Measurements from ENCODE around the gene CHD9NB.
A peak's percentile ranks its signal among the peaks of the same experiment; 100 is the strongest.

Gene CHD9NB
- 0 reads per million in 2 experiments for total RNA-seq

GRCh38 chr16:53052519-53053501 lies at the start of gene CHD9NB:
Gene CHD9NB (minus strand): TSS chr16:53052897. CDS start chr16:53044158, 8,739 bp downstream.
- DNase-seq (ENCODE audit: low read depth), result no peak

DNA sequence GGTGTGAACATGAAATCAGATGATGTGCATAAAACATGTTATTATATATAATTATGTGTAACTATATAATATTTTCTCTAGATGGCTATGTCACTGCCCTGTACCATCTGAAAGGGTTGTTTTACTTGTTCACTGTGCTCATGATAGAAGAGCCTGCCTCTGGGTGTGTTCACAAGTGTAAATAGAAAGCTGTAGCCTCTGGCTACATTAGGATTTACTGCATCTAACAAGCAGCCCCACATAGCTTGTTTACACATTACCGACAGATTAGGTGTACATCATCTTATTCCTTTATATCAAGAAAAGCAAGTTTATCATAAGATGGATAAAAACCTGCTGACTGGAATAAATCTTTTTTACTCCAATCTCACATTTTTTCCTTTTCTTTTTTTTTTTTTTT lies 48.2 kb upstream of the CHD9NB start:
- DNase-seq (ENCODE audit: low read depth), result no peak

DNA sequence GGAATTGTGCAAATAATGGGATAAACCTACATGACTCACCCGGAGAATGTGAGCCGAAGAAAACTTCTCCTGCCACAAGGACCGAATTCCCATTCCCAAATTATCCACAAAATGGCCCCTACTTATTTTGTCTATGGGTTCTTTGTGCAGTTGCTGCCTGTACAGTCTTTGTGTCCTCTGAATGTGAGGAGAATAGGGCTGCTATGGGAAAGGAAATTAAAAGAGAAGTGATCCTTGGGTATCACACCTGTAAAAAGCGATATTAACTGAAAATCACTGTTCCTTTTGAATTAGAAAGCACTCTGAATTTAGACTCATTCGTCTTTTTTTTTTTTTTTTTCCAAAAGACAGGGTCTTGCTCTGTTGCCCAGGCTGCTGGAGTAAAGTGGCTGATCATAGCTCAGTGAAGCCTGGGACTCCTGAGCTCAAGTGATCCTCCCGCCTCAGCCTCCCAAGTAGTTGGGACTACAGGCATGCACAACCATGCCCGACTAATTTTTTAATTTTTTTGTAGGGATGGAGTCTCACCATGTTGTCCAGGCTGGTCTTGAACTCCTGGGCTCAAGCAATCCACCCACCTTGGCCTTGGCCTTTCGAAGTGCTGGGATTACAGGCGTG lies 47.5 kb upstream of the CHD9NB start:
- no peak for DNase-seq (ENCODE audit: low read depth)

GRCh38 chr16:53099318-53100130 lies 46.8 kb upstream of the CHD9NB start:
- peak; percentile 10 for DNase-seq (ENCODE audit: low read depth)

DNA sequence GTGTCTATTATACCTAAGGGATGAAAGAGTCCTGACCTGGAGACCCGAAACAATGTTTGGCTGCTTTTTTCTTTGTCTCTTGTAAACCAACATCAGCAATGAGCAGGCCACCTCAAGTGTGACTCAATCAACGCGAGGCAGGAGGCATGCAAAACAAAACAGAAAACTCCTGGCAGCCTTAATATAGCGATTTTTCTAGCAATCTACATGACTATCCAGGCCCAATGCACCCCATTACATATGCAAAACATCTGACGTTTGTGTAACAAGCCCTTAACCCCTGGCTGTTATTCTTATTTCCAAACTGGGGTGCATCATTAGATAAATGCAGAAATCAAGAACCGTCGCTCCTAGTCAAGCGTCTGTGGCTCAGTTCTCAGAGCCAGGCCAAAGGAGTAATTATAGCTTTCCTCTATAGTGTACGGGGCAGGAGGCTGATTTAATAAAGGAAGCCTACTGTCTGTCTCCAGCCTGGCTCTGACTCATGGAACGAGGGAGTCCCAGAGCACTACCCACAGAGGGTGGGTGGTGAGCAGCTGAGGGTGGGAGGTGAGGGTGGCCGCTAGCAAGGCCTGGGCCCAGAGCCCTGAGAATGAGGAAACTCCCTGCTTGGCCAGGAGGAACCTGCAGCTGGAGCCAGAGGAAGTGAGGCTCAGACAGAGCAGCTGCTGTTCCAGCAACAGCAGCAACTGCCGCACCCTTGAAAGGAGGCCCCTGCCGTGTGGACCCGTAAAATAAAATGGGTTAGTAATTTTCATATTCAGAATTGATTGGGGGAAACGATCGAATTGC lies 46.0 kb upstream of the CHD9NB start:
- DNase-seq (ENCODE audit: low read depth), result no peak

DNA sequence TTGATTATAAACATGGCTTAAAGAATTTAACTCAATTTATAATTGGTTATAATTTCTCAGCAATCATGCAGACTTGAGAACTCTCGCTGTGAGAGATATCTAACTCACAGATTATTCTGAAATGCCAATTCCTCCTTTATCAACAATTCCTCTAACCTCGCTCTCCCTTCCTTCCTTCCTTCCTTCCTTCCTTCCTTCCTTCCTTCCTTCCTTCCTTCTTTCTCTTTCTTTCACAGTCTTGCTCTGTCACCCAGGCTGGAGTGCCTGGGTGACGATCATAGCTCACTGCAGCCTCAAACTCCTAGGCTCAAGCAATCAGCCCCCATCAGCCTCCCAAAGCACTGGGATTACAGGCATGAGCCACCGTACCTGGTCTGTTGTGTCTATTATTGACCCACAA lies 44.5 kb upstream of the CHD9NB start:
- no peak for DNase-seq (ENCODE audit: low read depth)

GRCh38 chr16:53094013-53094630 lies 41.4 kb upstream of the CHD9NB start:
- no peak for DNase-seq (ENCODE audit: low read depth)

DNA sequence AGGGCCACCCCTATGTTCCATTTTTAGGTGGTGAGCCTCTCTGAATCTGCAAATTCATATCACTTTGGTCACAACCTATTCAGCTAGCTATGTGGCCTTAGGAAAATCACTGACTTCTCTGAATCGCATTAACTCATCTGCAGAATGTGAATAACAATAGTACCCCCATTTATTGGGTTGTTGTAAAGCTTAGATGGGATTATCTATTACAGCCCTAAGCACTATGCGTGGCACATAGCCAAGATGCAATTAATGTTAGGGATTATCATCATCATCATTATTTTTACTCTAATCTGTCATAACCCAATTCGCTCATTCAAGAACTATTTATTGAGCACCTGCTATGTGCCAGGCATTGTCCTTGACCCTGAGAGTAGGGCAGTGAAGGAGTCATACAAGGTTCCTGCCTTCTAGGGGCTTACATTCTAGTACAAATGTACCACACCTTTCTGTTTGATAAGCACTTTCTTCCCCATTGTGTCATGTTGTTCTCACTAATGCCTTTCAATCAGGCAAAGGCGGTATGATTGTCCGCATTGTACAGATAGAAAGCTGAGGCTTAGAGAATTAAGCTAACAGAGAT lies 40.6 kb upstream of the CHD9NB start:
- DNase-seq (ENCODE audit: low read depth), result no peak

- DNase-seq (ENCODE audit: low read depth), result no peak
Observed at GRCh38 chr16:53092284-53092683, 39.6 kb upstream of the CHD9NB start.

DNA sequence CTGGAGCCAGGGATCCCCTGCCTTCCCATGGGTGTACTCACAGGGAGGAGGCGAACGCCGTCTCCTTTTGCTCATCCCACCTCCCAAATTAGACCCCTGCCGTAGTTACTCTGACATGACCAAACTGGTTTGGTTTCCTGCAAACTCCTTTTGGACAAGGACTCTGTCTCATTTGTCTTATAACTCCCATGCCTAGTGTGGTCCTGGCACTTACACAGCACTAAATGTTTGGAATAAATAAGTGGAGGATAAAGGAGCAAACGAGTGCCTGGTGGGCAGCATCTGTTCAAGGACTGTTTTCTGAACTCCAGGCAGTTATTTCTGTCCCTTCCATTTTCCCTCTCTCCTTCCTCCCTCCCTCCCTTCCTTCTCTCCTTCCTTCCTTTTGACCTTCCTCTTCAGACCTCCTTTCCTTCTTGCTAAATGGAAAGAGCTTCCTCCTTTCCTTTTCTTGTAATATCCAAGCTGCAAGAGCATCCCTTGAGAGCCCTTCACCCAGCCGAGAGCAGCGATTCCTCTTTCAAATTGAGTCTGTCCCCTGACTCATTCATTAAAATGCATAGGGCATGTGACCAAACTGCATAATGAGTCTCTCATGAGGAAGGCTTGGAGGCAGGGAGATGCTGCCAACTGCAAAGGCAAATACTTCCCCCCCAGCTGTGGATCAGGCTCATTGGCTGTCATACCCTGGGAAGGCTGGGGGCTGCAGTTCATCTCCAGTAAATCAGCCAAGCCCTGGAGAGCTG lies 38.9 kb upstream of the CHD9NB start:
- DNase-seq (ENCODE audit: low read depth), result no peak

GRCh38 chr16:53090591-53091411 lies 38.1 kb upstream of the CHD9NB start:
- DNase-seq (ENCODE audit: low read depth), result no peak

DNA sequence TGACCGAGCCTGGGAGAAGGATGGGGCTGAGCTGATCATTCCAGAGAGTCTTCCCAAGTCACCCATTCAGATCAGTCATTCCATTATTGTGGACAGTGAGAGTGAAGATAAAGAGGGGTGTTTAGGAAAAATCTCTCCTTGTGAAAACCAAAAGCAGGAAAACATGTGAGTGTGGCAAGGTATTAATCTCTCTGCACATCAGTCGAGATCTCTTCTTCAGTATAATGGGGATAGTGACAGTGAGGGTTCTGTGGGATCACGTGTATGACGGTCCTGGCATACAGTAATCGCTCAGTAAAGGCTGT lies 37.5 kb upstream of the CHD9NB start:
- no peak for DNase-seq (ENCODE audit: low read depth)

DNA sequence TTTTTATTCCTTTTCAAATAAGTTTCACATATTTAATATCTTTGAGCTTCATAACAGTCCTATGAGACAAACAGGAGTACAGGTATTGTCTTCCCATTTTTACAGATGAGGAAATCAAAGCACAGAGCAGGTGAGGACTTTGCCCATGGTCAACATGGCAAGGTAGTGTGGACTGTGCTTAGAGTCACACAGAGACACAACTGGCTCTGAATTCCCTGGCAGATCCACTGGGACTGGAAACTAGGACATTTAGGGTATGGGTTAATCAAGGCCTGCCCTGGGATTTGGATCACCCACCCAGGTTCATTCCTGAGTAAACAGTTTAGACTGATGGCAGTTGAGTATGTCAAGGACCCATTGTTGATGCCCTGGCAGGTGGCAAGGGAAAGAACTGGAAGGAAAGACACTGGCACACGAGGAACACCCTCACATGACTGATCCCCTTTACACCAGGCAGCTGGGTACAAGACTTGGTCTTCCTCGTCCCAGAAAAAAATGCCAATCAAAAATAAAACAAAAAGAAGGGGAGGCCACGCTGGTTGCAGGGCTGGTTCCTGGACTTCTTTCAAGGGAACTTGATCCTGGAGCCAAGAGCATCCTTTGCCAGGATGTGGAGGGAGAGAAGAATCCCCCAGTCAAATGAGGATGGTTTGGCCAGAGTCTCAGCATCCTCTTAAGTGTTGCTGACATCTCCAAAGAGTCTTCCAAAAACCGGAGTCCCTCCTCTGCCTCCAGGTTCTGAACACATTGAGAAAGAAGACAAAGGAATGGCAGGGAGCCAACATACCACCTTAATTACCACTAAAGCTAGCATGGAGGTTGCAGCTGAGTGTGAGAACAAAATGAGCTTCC lies 37.0 kb upstream of the CHD9NB start:
- no peak for DNase-seq (ENCODE audit: low read depth)

DNA sequence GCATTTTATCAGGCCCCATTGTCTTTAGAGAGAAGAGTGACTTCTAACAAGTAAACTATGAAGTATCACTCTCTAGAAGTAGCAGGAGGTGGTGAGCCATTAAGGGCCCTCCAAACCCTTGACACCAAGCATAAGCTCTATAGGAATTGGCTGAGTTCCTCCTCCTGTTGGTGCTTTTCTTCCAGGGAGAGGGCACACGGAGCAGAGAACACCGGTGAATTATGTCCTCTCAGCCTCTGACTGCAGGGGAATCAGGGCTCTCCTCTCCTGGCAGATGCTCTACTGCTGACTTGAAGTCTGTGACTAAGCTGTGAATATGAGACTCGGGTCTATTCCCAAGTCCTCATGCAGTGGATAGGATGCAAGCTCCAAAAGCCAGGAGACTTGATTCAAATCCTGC lies 34.4 kb upstream of the CHD9NB start:
- DNase-seq (ENCODE audit: low read depth), result no peak

GRCh38 chr16:53085931-53086421 lies 33.3 kb upstream of the CHD9NB start:
- no peak for DNase-seq (ENCODE audit: low read depth)

GRCh38 chr16:53085369-53085843 lies 32.7 kb upstream of the CHD9NB start:
- DNase-seq (ENCODE audit: low read depth), result no peak

- no peak for DNase-seq (ENCODE audit: low read depth)
Observed at GRCh38 chr16:53084746-53085334, 32.1 kb upstream of the CHD9NB start.

GRCh38 chr16:53084141-53084541 lies 31.4 kb upstream of the CHD9NB start:
- DNase-seq (ENCODE audit: low read depth), result no peak

Measured in T follicular helper cell (primary cell).